SK-N-SH (cell line): Measurements from ENCODE around the gene IRGQ. TPM values are rescaled to one million over a fixed set of nuclear protein-coding genes. Genes with fewer than 3 reads are reported as not detected.

Experiments used
- CTCF ChIA-PET: fragments of 300-600, 350-600 bp; formaldehyde crosslinking; extraction: SDS; loops from one replicate; lab custom pipeline; 2021; lab: Yijun Ruan, JAX
- POLR2A ChIA-PET: fragments of 350-600 bp; sonication (Branson Sonifier 250); formaldehyde crosslinking; extraction: SDS; loops from one replicate; lab custom pipeline; 2020; ENCODE audit warnings: antibody characterized with exemption, inconsistent platforms; lab: Yijun Ruan, JAX
- DNase-seq: peaks from one replicate; pipeline ENCODE4 v3.0.0; 2012
- H2AFZ ChIP-seq: fragments of 200-600 bp; sonication (generic); 2 replicates; pipeline ENCODE4 v1.8.1; 2016; ENCODE audit warnings: antibody characterized with exemption, mild to moderate bottlenecking, low read depth
- H3F3A ChIP-seq: fragments of 200-600 bp; sonication (generic); replicated peaks from 2 replicates; pipeline ENCODE3; 2016; ENCODE audit warnings: antibody characterized with exemption, mild to moderate bottlenecking; ENCODE audit not compliant: insufficient read depth
- H3K27ac ChIP-seq, 2 experiments: fragments of 200-500 bp in 1 of 2; fragments of 200-600 bp in 1 of 2; sonication (Bioruptor generic) in 1 of 2; sonication (generic), shearing (Covaris generic) in 1 of 2; 2 replicates each; pipeline versions ENCODE4 v1.5.1 to v1.6.1; 2014 to 2016; ENCODE audit warnings: low read depth in 2 of 2, inconsistent platforms in 1 of 2, low read length in 1 of 2, mild to moderate bottlenecking in 1 of 2, mixed read lengths in 1 of 2
- H3K27me3 ChIP-seq: fragments of 200-600 bp; sonication (generic), shearing (Covaris generic); 2 replicates; pipeline ENCODE4 v1.6.1; 2016; ENCODE audit warnings: mixed run types; ENCODE audit not compliant: insufficient read depth
- H3K36me3 ChIP-seq, 2 experiments: fragments of 200-500 bp in 1 of 2; fragments of 200-600 bp in 1 of 2; sonication (Bioruptor generic) in 1 of 2; sonication (generic) in 1 of 2; replicated peaks in 1 of 2; 2 replicates each; pipeline versions ENCODE3 to v1.5.1; 2014 to 2016; ENCODE audit warnings: low read length in 1 of 2, mild to moderate bottlenecking in 1 of 2; ENCODE audit not compliant: insufficient read depth in 2 of 2, control insufficient read depth in 1 of 2
- H3K4me1 ChIP-seq, 2 experiments: fragments of 200-500 bp in 1 of 2; fragments of 200-600 bp in 1 of 2; sonication (Bioruptor generic) in 1 of 2; sonication (generic), shearing (Covaris generic) in 1 of 2; 2 replicates each; pipeline versions ENCODE4 v1.5.1 to v1.6.1; 2014 to 2016; ENCODE audit warnings: low read depth in 1 of 2, low read length in 1 of 2, mixed run types in 1 of 2; ENCODE audit not compliant: insufficient read depth in 2 of 2, control insufficient read depth in 1 of 2
- H3K4me2 ChIP-seq: fragments of 200-600 bp; sonication (generic), shearing (Covaris generic); 2 replicates; pipeline ENCODE4 v1.6.1; 2017; ENCODE audit warnings: mixed run types
- H3K4me3 ChIP-seq, 2 experiments: fragments of 200-500 bp in 1 of 2; fragments of 200-600 bp in 1 of 2; sonication (Bioruptor generic) in 1 of 2; sonication (generic), shearing (Covaris generic) in 1 of 2; 2 replicates each; pipeline versions ENCODE4 v1.5.1 to v1.8.1; 2014 to 2016; ENCODE audit warnings: low read depth in 2 of 2, inconsistent platforms in 1 of 2, low read length in 1 of 2, mild to moderate bottlenecking in 1 of 2, mixed read lengths in 1 of 2, moderate library complexity in 1 of 2
- H3K79me2 ChIP-seq: fragments of 200-600 bp; sonication (generic); 2 replicates; pipeline ENCODE4 v1.8.1; 2017; ENCODE audit warnings: mild to moderate bottlenecking; ENCODE audit not compliant: insufficient read depth
- H3K9ac ChIP-seq: fragments of 200-600 bp; sonication (generic); 2 replicates; pipeline ENCODE4 v1.6.1; 2017; ENCODE audit warnings: mixed run types
- H3K9me2 ChIP-seq: fragments of 200-600 bp; sonication (generic); 2 replicates; pipeline ENCODE4 v1.6.1; 2017; ENCODE audit warnings: mixed run types
- H3K9me3 ChIP-seq: fragments of 200-600 bp; sonication (generic); 2 replicates; pipeline ENCODE4 v1.6.1; 2017; ENCODE audit warnings: mixed run types, mild to moderate bottlenecking, moderate library complexity
- H4K20me1 ChIP-seq: fragments of 200-600 bp; sonication (generic); 2 replicates; pipeline ENCODE4 v1.6.1; 2017; ENCODE audit warnings: mild to moderate bottlenecking, mixed run types; ENCODE audit not compliant: insufficient read depth
- CHD2 ChIP-seq: fragments of 150-350 bp; IDR thresholded peaks from 2 replicates; pipeline ENCODE4 v1.6.1; 2018; ENCODE audit warnings: low read length; ENCODE audit not compliant: partially characterized antibody
- CTCF ChIP-seq: fragments of 200-600 bp; sonication (generic); IDR thresholded peaks from 2 replicates; pipeline ENCODE4 v1.6.1; 2017; ENCODE audit warnings: antibody characterized with exemption, mild to moderate bottlenecking, moderate library complexity
- FOSL2 ChIP-seq: IDR thresholded peaks from 2 replicates; pipeline ENCODE4 v1.4.0; 2012; ENCODE audit warnings: low read depth, mild to moderate bottlenecking, moderate library complexity, borderline replicate concordance
- GABPA ChIP-seq: IDR thresholded peaks from 2 replicates; pipeline ENCODE4 v1.4.0; 2012; ENCODE audit warnings: low read depth, mild to moderate bottlenecking
- IRF3 ChIP-seq: fragments of 150-350 bp; IDR thresholded peaks from 2 replicates; pipeline ENCODE4 v1.6.1; 2016; ENCODE audit warnings: mild to moderate bottlenecking, low read depth, low read length
- MAX ChIP-seq: IDR thresholded peaks from 2 replicates; pipeline ENCODE4 v1.4.0; 2012; ENCODE audit warnings: low read depth
- MXI1 ChIP-seq: IDR thresholded peaks from 2 replicates; pipeline ENCODE4 v1.6.1; 2012; ENCODE audit warnings: mild to moderate bottlenecking, low read depth, low read length, improper control_type of control experiment
- PBX3 ChIP-seq: IDR thresholded peaks from 2 replicates; pipeline ENCODE4; 2012
- RFX5 ChIP-seq: IDR thresholded peaks from 2 replicates; pipeline ENCODE4 v1.6.1; 2012; ENCODE audit warnings: mild to moderate bottlenecking, improper control_type of control experiment, low read length
- RXRA ChIP-seq: IDR thresholded peaks from 2 replicates; pipeline ENCODE4 v1.4.0; 2012; ENCODE audit warnings: low read depth, mild to moderate bottlenecking, borderline replicate concordance
- TEAD4 ChIP-seq: IDR thresholded peaks from 2 replicates; pipeline ENCODE4 v1.4.0; 2012; ENCODE audit warnings: mild to moderate bottlenecking, borderline replicate concordance; ENCODE audit not compliant: insufficient read depth
- USF1 ChIP-seq: IDR thresholded peaks from 2 replicates; pipeline ENCODE4 v1.4.0; 2012; ENCODE audit warnings: low read depth, borderline replicate concordance
- USF2 ChIP-seq: fragments of 150-350 bp; IDR thresholded peaks from 2 replicates; pipeline ENCODE4 v1.6.1; 2017; ENCODE audit warnings: antibody characterized with exemption, low read length, low read depth, borderline replicate concordance
- WGBS: methylation state at CpG from one replicate; pipeline ENCODE4 v1.1.6; 2017; ENCODE audit warnings: low lambda C conversion rate; 5-methylcytosine and 5-hydroxymethylcytosine counted together
- polyA plus RNA-seq, 3 experiments: library from polyadenylated mRNA; depleted of rRNA; stranded (reverse); fragments of >200 nt; gene quantifications; 2 replicates each; pipeline ENCODE4 v1.2.3, GENCODE V29; 2012

IRGQ gene
- polyA plus RNA-seq, 1 of the 3 experiments (the other 2 are of a cell fraction) = 8.4 TPM

GRCh38 chr19:43642531-43642930 is 46.6 kb upstream of the IRGQ start:
- DNase-seq = no peak
- Histone ChIP-seq H3K4me3 (no peak overlapping the region), H3K9ac (no peak overlapping the region), H3K9me3 (no peaks in the 10 kb centered on the region), H3F3A (peaks cover 21% of the 10 kb centered on the region), H3K36me3 (peaks cover 0 to 13% of the 10 kb centered on the region in 2 experiments), H4K20me1 (no peaks in the 10 kb centered on the region), H3K27me3 (no peaks in the 10 kb centered on the region; the same call in 1 of the 2 replicates), H3K27ac (no peak overlapping the region), H3K79me2 (no peaks in the 10 kb centered on the region), H3K9me2 (no peaks in the 10 kb centered on the region), H3K4me1 (peaks cover 0 to 14% of the 10 kb centered on the region in 2 experiments; a peak in 1 of 4 replicates), H2AFZ (no peak overlapping the region), H3K4me2 (no peak overlapping the region)
- 61% methylated on average over 4 of the region's 4 CpGs for WGBS
- ChIA-PET POLR2A (no interaction called here), CTCF (interaction anchor here (0.9 to 2.4 kb wide), 2 partner anchors 10 to 87 kb away, joined by 4 to 10 read pairs; no protein-coding TSS in a partner anchor)
- TF ChIP-seq RFX5 = no peak
- TF ChIP-seq PBX3 = no peak
- no peak for TF ChIP-seq IRF3
- no peak for TF ChIP-seq USF2
- no peak for TF ChIP-seq RXRA
- TF ChIP-seq CHD2 = no peak
- TF ChIP-seq USF1 = no peak

- WGBS = 96% methylated on average over 2 of the region's 2 CpGs
Measured at GRCh38 chr19:43641333-43641732, 45.4 kb upstream of the IRGQ start.

More at GRCh38 chr19:43641333-43641732, 45.4 kb upstream of the IRGQ start:
- no peaks in the 10 kb centered on the region for H4K20me1 ChIP-seq
- no peaks in the 10 kb centered on the region; the same call in 1 of the 2 replicates for H3K27me3 ChIP-seq
- H3K4me3 ChIP-seq = no peak overlapping the region
- DNase-seq = no peak
- H3K27ac ChIP-seq = no peak overlapping the region
- no peaks in the 10 kb centered on the region for H3K9me2 ChIP-seq
- no peak overlapping the region for H3K9ac ChIP-seq
- POLR2A ChIA-PET = no interaction called here
- H3K36me3 ChIP-seq = peaks cover 0 to 4% of the 10 kb centered on the region in 2 experiments
- no peaks in the 10 kb centered on the region for H3K9me3 ChIP-seq
- TF ChIP-seq TEAD4 = no peak
- TF ChIP-seq GABPA = no peak
- TF ChIP-seq CTCF = no peak
- TF ChIP-seq MXI1 = no peak
- TF ChIP-seq FOSL2 = no peak
- no peak for TF ChIP-seq PBX3
- TF ChIP-seq CHD2 = no peak
- TF ChIP-seq USF1 = no peak
- TF ChIP-seq MAX = no peak
- H3K4me2 ChIP-seq = no peak overlapping the region
- peaks cover 12% of the 10 kb centered on the region for H3F3A ChIP-seq
- no peak overlapping the region for H2AFZ ChIP-seq
- no peaks in the 10 kb centered on the region for H3K79me2 ChIP-seq
- CTCF ChIA-PET = interaction anchor here (0.7 to 2.0 kb wide), 4 partner anchors 11 to 86 kb away, joined by 3 to 10 read pairs (median 4); no protein-coding TSS in a partner anchor
- H3K4me1 ChIP-seq = peaks cover 0 to 14% of the 10 kb centered on the region in 2 experiments; a peak in 1 of 4 replicates
